Ramos (cell line): ENCODE results near the gene CDK11A.
"Not testable (repeated sequence)": the region's sequence is repeated elsewhere in the genome, so short reads cannot be mapped to it uniquely, and the experiment has no call there.

Experiments
- in situ Hi-C: fragments of 300-500 bp; cut with MboI; formaldehyde crosslinking; loops from one replicate; pipeline ENCODE4 v1.14.3; 2022; ENCODE audit warnings: low sequenced_read_pairs; ENCODE audit not compliant: unreplicated experiment

CDK11A gene

GRCh38 chr1:1724035-1724864, at the start of gene CDK11A:
Gene CDK11A, minus strand, starts transcription at chr1:1724357. Its CDS starts 1,539 bp downstream, at chr1:1722818.
- in situ Hi-C loops = not testable (repeated sequence)

DNA sequence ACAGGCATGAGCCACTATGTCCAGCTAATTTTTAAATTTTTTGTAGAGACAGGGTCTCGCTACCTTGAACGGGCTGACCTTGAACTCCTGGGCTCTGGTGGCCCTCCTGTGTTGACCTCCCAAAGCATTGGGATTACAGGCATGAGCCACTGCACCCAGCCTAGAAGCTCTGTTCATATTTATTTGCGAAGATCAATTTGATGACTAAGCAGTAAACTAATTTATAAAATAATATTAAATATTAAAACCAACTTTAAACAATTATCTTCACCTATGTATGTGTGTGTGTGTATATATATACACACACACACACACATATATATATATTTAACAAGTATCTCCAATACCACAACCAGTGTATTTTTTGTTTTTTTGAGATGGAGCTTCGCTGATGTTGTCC, 49.7 kb upstream of the CDK11A start:
- in situ Hi-C loops = no loop called here

DNA sequence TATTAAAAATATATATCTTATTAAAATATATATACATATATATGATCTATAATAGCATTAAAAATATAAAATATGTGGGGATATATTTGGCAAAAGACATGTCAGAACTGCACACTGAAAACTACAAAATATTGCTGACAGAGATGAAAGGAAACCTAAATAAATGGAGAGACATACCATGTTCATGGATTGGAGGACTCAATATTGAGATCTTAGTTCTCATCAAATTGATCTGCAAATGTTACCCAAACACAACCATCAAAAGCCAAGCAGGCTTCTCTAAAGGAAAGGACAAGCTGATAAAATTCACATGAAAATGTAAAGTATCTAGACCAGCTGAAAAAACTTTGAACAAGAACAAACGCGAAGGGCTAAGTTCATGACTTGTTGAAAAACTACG, 46.9 kb upstream of the CDK11A start:
- in situ Hi-C loops = no loop called here

GRCh38 chr1:1770102-1770501, 45.9 kb upstream of the CDK11A start:
- in situ Hi-C loops = no loop called here

- in situ Hi-C loops = no loop called here
Observed at GRCh38 chr1:1768249-1768992, 44.3 kb upstream of the CDK11A start.

GRCh38 chr1:1764876-1765470, 40.8 kb upstream of the CDK11A start:
- in situ Hi-C loops = no loop called here

- in situ Hi-C loops = no loop called here
Observed at GRCh38 chr1:1763657-1764621, 39.8 kb upstream of the CDK11A start.

- in situ Hi-C loops = no loop called here
Observed at GRCh38 chr1:1761504-1762376, 37.6 kb upstream of the CDK11A start.

- in situ Hi-C loops = no loop called here
Observed at GRCh38 chr1:1760715-1761114, 36.6 kb upstream of the CDK11A start.

GRCh38 chr1:1760345-1760650, 36.1 kb upstream of the CDK11A start:
- in situ Hi-C loops = no loop called here

GRCh38 chr1:1759456-1760344, 35.5 kb upstream of the CDK11A start:
- in situ Hi-C loops = no loop called here

DNA sequence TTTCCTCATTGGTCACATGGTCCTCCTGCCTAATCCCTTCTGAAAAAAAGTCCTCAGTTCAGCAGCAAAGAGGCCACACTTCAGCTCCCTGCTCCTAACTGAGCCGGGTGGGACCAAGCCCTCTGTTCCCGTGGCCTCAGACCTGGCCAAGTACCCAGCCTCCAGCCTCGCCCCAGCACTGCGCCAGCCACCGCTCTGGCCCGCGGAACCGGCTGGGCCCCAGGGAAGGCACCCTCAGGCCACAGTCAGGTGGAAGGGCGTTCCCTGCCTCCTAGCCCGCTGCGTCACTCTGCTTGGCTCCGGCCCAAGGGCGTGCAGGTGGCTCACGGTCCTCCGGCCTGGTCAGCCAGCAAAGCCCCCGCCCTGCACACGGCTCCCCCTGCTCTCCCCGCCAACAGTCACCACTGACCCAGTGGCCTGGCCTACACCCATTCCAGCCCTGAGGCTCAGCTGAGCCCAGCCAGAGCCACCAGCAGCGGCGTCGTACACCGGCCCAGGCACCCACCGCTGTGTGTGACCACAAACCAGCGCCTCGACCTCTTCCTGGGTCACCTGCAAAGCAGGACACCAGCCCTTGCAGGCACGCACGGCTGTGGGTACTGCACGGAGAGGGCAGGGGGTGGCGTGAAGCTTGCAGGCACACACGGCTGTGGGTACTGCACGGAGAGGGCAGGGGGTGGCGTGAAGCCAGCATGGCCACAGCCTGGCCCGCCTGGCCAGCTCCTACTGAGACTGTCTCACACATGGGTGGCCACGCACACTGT, 34.7 kb upstream of the CDK11A start:
- in situ Hi-C loops = no loop called here

- in situ Hi-C loops = no loop called here
Observed at GRCh38 chr1:1758059-1758621, 34.0 kb upstream of the CDK11A start.

DNA sequence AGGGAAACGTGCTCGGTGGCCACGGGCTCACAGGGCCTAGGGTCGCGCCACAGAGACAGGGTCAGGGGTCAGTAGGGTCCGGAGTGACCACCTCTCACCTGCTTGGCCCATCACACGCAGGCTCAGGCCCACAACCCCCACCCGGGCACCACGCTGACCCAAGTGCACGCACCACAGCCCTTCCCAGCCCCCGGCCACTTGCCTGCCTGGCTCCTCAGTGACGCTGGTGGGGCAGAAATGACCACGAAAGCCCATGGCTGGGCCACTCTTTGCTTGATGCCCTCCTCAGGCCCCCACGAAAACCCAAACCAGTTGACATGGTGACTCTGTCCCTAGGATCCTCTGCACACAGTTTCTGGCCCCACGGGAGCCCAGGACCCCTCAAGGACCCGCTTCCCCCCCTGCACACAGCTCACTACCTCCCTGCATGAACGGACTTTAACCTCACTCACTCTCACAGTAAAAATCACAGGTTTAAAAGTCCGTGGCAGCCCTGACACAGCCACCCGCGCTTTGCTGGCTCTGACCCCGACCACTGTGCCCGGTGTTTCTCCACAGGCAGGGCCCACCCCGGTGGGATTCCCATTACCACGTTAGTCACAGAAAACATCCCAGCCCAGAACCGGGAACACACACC, 33.4 kb upstream of the CDK11A start:
- in situ Hi-C loops = no loop called here

DNA sequence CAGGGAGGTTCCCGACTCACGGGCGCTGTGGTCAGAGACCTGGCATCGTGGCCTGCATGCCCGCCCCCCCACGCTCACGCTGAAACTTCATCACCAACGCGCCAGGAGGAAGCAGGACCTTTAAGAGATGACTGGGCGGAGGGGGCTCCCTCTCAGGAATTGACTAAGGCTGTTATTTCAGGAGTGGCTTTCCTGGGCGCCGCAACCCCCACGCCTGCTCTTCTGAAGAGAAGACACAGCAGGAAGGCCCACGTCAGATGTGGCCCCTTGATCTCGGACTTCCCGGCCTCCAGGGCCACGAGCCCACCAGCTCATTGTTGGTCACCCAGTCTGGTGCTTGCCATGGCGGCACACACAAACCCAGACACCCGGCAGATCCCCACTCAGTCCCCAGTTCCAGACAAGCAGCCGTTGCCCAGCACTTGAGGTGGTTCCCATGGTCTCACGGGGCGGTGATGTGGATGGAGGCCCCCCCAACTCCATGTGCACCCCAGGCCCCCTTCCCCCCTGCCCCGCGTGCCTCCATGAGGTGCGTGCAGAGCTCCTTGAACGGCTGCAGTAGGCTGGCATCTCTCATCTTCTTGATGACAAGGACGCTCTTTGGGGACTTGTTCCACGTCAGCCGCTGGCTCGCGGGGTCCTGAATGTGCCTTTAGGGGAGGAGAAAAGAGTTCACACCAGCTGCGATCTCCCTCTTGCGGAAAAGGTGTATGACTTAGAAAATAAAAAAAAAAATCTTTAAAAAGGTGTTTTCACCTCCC, 32.7 kb upstream of the CDK11A start:
- in situ Hi-C loops = no loop called here

DNA sequence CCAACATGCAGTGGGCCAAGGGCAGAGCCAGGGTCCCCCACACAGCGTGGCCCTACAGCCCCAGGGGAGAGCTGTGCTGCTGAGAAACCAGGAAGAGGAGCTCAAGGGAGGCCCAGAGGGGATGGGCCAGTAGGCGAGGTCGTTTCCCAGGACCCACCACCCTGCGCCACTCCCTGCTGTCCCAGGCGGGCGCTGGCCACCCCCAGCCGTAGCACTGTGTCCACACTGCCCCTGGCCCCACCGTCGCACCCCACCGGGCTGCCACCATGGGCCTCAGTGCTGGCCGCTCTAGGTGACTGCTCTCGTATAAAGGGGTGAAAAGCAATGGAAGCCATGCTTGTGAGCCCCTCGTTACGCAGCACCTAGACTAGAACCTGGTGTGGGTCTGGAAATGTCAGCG, 31.7 kb upstream of the CDK11A start:
- in situ Hi-C loops = no loop called here
